ENCODE data around the gene MTG2.

MTG2 gene

GRCh38 chr20:62162765-62163484, 19.9 kb upstream of the MTG2 start:
- DNase-seq (ENCODE audit: low read depth) = no peak

- no peak for DNase-seq (ENCODE audit: low read depth)
These were observed 19.4 kb upstream of the MTG2 start for GRCh38 chr20:62163485-62163865.

- no peak for DNase-seq (ENCODE audit: low read depth)
These were observed 18.7 kb upstream of the MTG2 start for GRCh38 chr20:62163986-62164762.

GRCh38 chr20:62164879-62165761, 17.7 kb upstream of the MTG2 start:
- DNase-seq (ENCODE audit: low read depth) = no peak

- no peak for DNase-seq (ENCODE audit: low read depth)
These were observed 16.9 kb upstream of the MTG2 start for GRCh38 chr20:62165762-62166399.

- no peak for DNase-seq (ENCODE audit: low read depth)
These were observed 15.4 kb upstream of the MTG2 start for GRCh38 chr20:62167474-62167873.

- DNase-seq (ENCODE audit: low read depth) = no peak
These were observed 14.8 kb upstream of the MTG2 start for GRCh38 chr20:62168061-62168460.

- no peak for DNase-seq (ENCODE audit: low read depth)
These were observed 13.9 kb upstream of the MTG2 start for GRCh38 chr20:62168890-62169435.

GRCh38 chr20:62170536-62170935, 12.3 kb upstream of the MTG2 start:
- DNase-seq (ENCODE audit: low read depth) = no peak

GRCh38 chr20:62171245-62171644, 11.6 kb upstream of the MTG2 start:
- DNase-seq (ENCODE audit: low read depth) = no peak

- DNase-seq (ENCODE audit: low read depth) = no peak
These were observed 10.2 kb upstream of the MTG2 start for GRCh38 chr20:62172666-62173065.

GRCh38 chr20:62174021-62174804, 8.6 kb upstream of the MTG2 start:
- DNase-seq (ENCODE audit: low read depth) = no peak

GRCh38 chr20:62174870-62175624, 7.8 kb upstream of the MTG2 start:
- DNase-seq (ENCODE audit: low read depth) = no peak

- DNase-seq (ENCODE audit: low read depth) = no peak
These were observed 7.1 kb upstream of the MTG2 start for GRCh38 chr20:62175711-62176110.

GRCh38 chr20:62176866-62177265, 6.0 kb upstream of the MTG2 start:
- DNase-seq (ENCODE audit: low read depth) = no peak

- DNase-seq (ENCODE audit: low read depth) = no peak
These were observed 5.5 kb upstream of the MTG2 start for GRCh38 chr20:62177307-62177706.

GRCh38 chr20:62178316-62179161, 4.3 kb upstream of the MTG2 start:
- DNase-seq (ENCODE audit: low read depth) = no peak

- no peak for DNase-seq (ENCODE audit: low read depth)
These were observed 3.7 kb upstream of the MTG2 start for GRCh38 chr20:62179162-62179504.

GRCh38 chr20:62181808-62182207, 1.0 kb upstream of the MTG2 start:
- no peak for DNase-seq (ENCODE audit: low read depth)

Data from T follicular helper cell (primary cell).